ENCODE results near the gene ORAI2. TPM values are rescaled to one million over a fixed set of nuclear protein-coding genes. Genes with fewer than 3 reads are reported as not detected.

The ORAI2 gene
- total RNA-seq, 1 experiment from 2014 or later = 11.4 TPM

GRCh38 chr7:102463841-102464576 is 30.6 kb downstream of the ORAI2 start:
- TF ChIP-seq CTCF (IDR thresholded peaks at IDR 0.05; ENCODE audit: unreplicated experiment) = no peak
- Mint-ChIP-seq H3K36me3 (ENCODE audit: insufficient read depth, unreplicated experiment) (peaks cover 43% of the 10 kb centered on the region), H3K9me3 (ENCODE audit: low read depth, unreplicated experiment) (no peaks in the 10 kb centered on the region), H3K27ac (ENCODE audit: unreplicated experiment) (peak overlapping the region; percentile 68), H3K4me1 (ENCODE audit: low read depth, unreplicated experiment) (peaks cover 9% of the 10 kb centered on the region), H3K4me3 (ENCODE audit: low read depth, unreplicated experiment) (peak overlapping the region; percentile 84), H3K27me3 (ENCODE audit: unreplicated experiment) (no peaks in the 10 kb centered on the region)
- BruUV-seq (replicated peaks) = no TSS peak
- CTCF ChIA-PET = interaction anchor here (0.6 kb wide), 1 partner anchor 14 kb away, joined by 3 read pairs; no protein-coding TSS in a partner anchor
- intact Hi-C loops (cut with micrococcal nuclease; ENCODE audit: unreplicated experiment) = no loop called here
- DNase-seq = no peak

- CTCF ChIA-PET = no interaction called here
- Mint-ChIP-seq H3K36me3 (ENCODE audit: insufficient read depth, unreplicated experiment) (peaks cover 45% of the 10 kb centered on the region), H3K27me3 (ENCODE audit: unreplicated experiment) (no peaks in the 10 kb centered on the region), H3K4me1 (ENCODE audit: low read depth, unreplicated experiment) (peaks cover 9% of the 10 kb centered on the region), H3K4me3 (ENCODE audit: low read depth, unreplicated experiment) (peak within 1 kb of the TSS; percentile 84), H3K27ac (ENCODE audit: unreplicated experiment) (peak within 1 kb of the TSS; percentile 68), H3K9me3 (ENCODE audit: low read depth, unreplicated experiment) (no peaks in the 10 kb centered on the region)
- BruUV-seq (replicated peaks) = no TSS peak
- peak; percentile 86 for DNase-seq
- TF ChIP-seq CTCF (IDR thresholded peaks at IDR 0.05; ENCODE audit: unreplicated experiment) = no peak
- intact Hi-C loops (cut with micrococcal nuclease; ENCODE audit: unreplicated experiment) = no loop called here
Measured at GRCh38 chr7:102464577-102465280, 31.4 kb downstream of the ORAI2 start, which contains the start of the genes ALKBH4 and LRWD1. Gene ALKBH4 (minus strand): TSS chr7:102464863. CDS start chr7:102464836, 27 bp downstream. Gene LRWD1 (plus strand): TSS chr7:102464984. CDS start chr7:102465081, 97 bp downstream.

GRCh38 chr7:102466097-102466496 is 32.7 kb downstream of the ORAI2 start:
- intact Hi-C loops (cut with micrococcal nuclease; ENCODE audit: unreplicated experiment) = no loop called here
- BruUV-seq (replicated peaks) = no TSS peak
- CTCF ChIA-PET = no interaction called here
- Mint-ChIP-seq H3K9me3 (ENCODE audit: low read depth, unreplicated experiment) (no peaks in the 10 kb centered on the region), H3K36me3 (ENCODE audit: insufficient read depth, unreplicated experiment) (peaks cover 45% of the 10 kb centered on the region), H3K27ac (ENCODE audit: unreplicated experiment) (no peak overlapping the region), H3K4me1 (ENCODE audit: low read depth, unreplicated experiment) (peaks cover 9% of the 10 kb centered on the region), H3K27me3 (ENCODE audit: unreplicated experiment) (no peaks in the 10 kb centered on the region), H3K4me3 (ENCODE audit: low read depth, unreplicated experiment) (peak overlapping the region; percentile 84)
- no peak for DNase-seq
- TF ChIP-seq CTCF (IDR thresholded peaks at IDR 0.05; ENCODE audit: unreplicated experiment) = no peak

- CTCF ChIA-PET = interaction anchor here (0.6 kb wide), 2 partner anchors 12 to 131 kb away, joined by 3 read pairs; no protein-coding TSS in a partner anchor
- H3K4me3 Mint-ChIP-seq (ENCODE audit: low read depth, unreplicated experiment) = no peak overlapping the region
- H3K36me3 Mint-ChIP-seq (ENCODE audit: insufficient read depth, unreplicated experiment) = peaks cover 38% of the 10 kb centered on the region
- no peak for DNase-seq
- no peak for TF ChIP-seq CTCF (IDR thresholded peaks at IDR 0.05; ENCODE audit: unreplicated experiment)
- H3K9me3 Mint-ChIP-seq (ENCODE audit: low read depth, unreplicated experiment) = no peaks in the 10 kb centered on the region
- peaks cover 9% of the 10 kb centered on the region for H3K4me1 Mint-ChIP-seq (ENCODE audit: low read depth, unreplicated experiment)
- intact Hi-C loops (cut with micrococcal nuclease; ENCODE audit: unreplicated experiment) = no loop called here
- no peak overlapping the region for H3K27ac Mint-ChIP-seq (ENCODE audit: unreplicated experiment)
- no TSS peak for BruUV-seq (replicated peaks)
- no peaks in the 10 kb centered on the region for H3K27me3 Mint-ChIP-seq (ENCODE audit: unreplicated experiment)
Measured at GRCh38 chr7:102467581-102468477, 34.5 kb downstream of the ORAI2 start.
